ENCODE measurements around the gene PSMD14. TPM values are rescaled to one million over a fixed set of nuclear protein-coding genes. Genes with fewer than 3 reads are reported as not detected.

The PSMD14 gene
- total RNA-seq, 2 experiments from 2014 or later = 17.1 to 22.1 TPM

- Histone ChIP-seq H3K36me3 (ENCODE audit: insufficient read depth, low read length) (peaks cover 3% of the 10 kb centered on the region), H3K4me3 (ENCODE audit: low read length) (no peak overlapping the region), H3K27ac (ENCODE audit: low read depth in 1 of 2, low read length in 2 of 2) (no peak overlapping the region), H3K4me1 (ENCODE audit: insufficient read depth, low read length) (no peaks in the 10 kb centered on the region), H3K27me3 (ENCODE audit: control insufficient read depth in 1 of 2, insufficient read depth in 2 of 2, low read length in 2 of 2) (no peaks in the 10 kb centered on the region), H3K9me3 (ENCODE audit: control insufficient read depth in 1 of 2, insufficient read depth in 1 of 2, low read length in 2 of 2) (no peaks in the 10 kb centered on the region)
- ChIA-PET POLR2A (no interaction called here), CTCF (interaction anchor here (1.1 to 1.3 kb wide), 2 partner anchors 29 to 31 kb away, joined by 3 read pairs; no protein-coding TSS in a partner anchor)
- Mint-ChIP-seq H3K27ac (no peak overlapping the region), H3K27me3 (no peaks in the 10 kb centered on the region), H3K9me3 (no peaks in the 10 kb centered on the region), H3K4me3 (no peak overlapping the region), H3K36me3 (ENCODE audit: low read depth) (peaks cover 32% of the 10 kb centered on the region), H3K4me1 (ENCODE audit: low read depth) (peaks cover 12% of the 10 kb centered on the region)
- intact Hi-C loops (cut with DNase I, micrococcal nuclease) = no loop called here
- ATAC-seq (ENCODE audit: poor library complexity) (no peak), DNase-seq (no peak)
- no peak for TF ChIP-seq CTCF (IDR thresholded peaks at IDR 0.05)
Measured at GRCh38 chr2:161382747-161383146, 74.5 kb downstream of the PSMD14 start.

GRCh38 chr2:161384864-161385263 is 76.6 kb downstream of the PSMD14 start:
- no peaks in the 10 kb centered on the region for H3K36me3 ChIP-seq (ENCODE audit: insufficient read depth, low read length)
- Mint-ChIP-seq H3K27me3 (no peaks in the 10 kb centered on the region), H3K9me3 (no peaks in the 10 kb centered on the region), H3K36me3 (ENCODE audit: low read depth) (peaks cover 28% of the 10 kb centered on the region), H3K4me1 (ENCODE audit: low read depth) (peaks cover 12% of the 10 kb centered on the region), H3K4me3 (no peak overlapping the region), H3K27ac (no peak overlapping the region)
- H3K9me3 ChIP-seq (ENCODE audit: control insufficient read depth in 1 of 2, insufficient read depth in 1 of 2, low read length in 2 of 2) = no peaks in the 10 kb centered on the region
- H3K4me1 ChIP-seq (ENCODE audit: insufficient read depth, low read length) = no peaks in the 10 kb centered on the region
- intact Hi-C loops (cut with DNase I, micrococcal nuclease) = no loop called here
- CTCF ChIA-PET = no interaction called here
- DNase-seq (peak in 3 of 14 experiments; percentile 41 to 67 (median 42)), ATAC-seq (ENCODE audit: poor library complexity) (peak; percentile 71)
- no peak overlapping the region for H3K27ac ChIP-seq (ENCODE audit: low read depth in 1 of 2, low read length in 2 of 2)
- H3K27me3 ChIP-seq (ENCODE audit: control insufficient read depth in 1 of 2, insufficient read depth in 2 of 2, low read length in 2 of 2) = no peaks in the 10 kb centered on the region
- POLR2A ChIA-PET = interaction anchor here (1.7 kb wide), 1 partner anchor 77 kb away, joined by 3 read pairs; the partner anchor contains the start of gene PSMD14
- H3K4me3 ChIP-seq (ENCODE audit: low read length) = no peak overlapping the region
- no peak for TF ChIP-seq CTCF (IDR thresholded peaks at IDR 0.05)

- TF ChIP-seq CTCF (IDR thresholded peaks at IDR 0.05) = no peak
- H3K9me3 ChIP-seq (ENCODE audit: control insufficient read depth in 1 of 2, insufficient read depth in 1 of 2, low read length in 2 of 2) = no peaks in the 10 kb centered on the region
- no peaks in the 10 kb centered on the region for H3K27me3 ChIP-seq (ENCODE audit: control insufficient read depth in 1 of 2, insufficient read depth in 2 of 2, low read length in 2 of 2)
- H3K27ac ChIP-seq (ENCODE audit: low read depth in 1 of 2, low read length in 2 of 2) = no peak overlapping the region
- no peak for DNase-seq
- Mint-ChIP-seq H3K9me3 (no peaks in the 10 kb centered on the region), H3K27me3 (no peaks in the 10 kb centered on the region), H3K36me3 (ENCODE audit: low read depth) (peaks cover 34% of the 10 kb centered on the region), H3K4me3 (no peak overlapping the region), H3K4me1 (ENCODE audit: low read depth) (peaks cover 12% of the 10 kb centered on the region), H3K27ac (no peak overlapping the region)
- peaks cover 3% of the 10 kb centered on the region for H3K36me3 ChIP-seq (ENCODE audit: insufficient read depth, low read length)
- H3K4me1 ChIP-seq (ENCODE audit: insufficient read depth, low read length) = no peaks in the 10 kb centered on the region
- H3K4me3 ChIP-seq (ENCODE audit: low read length) = no peak overlapping the region
- ATAC-seq (ENCODE audit: poor library complexity) = no peak
- CTCF ChIA-PET = no interaction called here
- POLR2A ChIA-PET = no interaction called here
- intact Hi-C loops (cut with DNase I, micrococcal nuclease) = no loop called here
Measured at GRCh38 chr2:161386228-161386824, 78.1 kb downstream of the PSMD14 start.

All from CD4-positive, alpha-beta T cell (primary cell).